Ovary (tissue), 3 donors: ENCODE measurements around the gene SEC61A2.

Experiments
- CTCF ChIP-seq, 3 donors: fragments of 450-650 bp in 2 of 3; fragments of 200-600 bp in 1 of 3; IDR thresholded peaks; one replicate each; pipeline versions ENCODE4 v1.5.1 to v1.8.0; 2016 to 2022; ENCODE audit warnings: antibody characterized with exemption in 3 of 3, mild to moderate bottlenecking in 1 of 3
- EP300 ChIP-seq: sonication (generic); formaldehyde crosslinking; IDR thresholded peaks from one replicate; pipeline ENCODE4 v1.6.1; 2017; ENCODE audit warnings: antibody characterized with exemption
- POLR2A ChIP-seq: fragments of 450-650 bp; IDR thresholded peaks from one replicate; pipeline ENCODE4 v1.6.1; 2017; ENCODE audit warnings: antibody characterized with exemption, mild to moderate bottlenecking, moderate library complexity
- donor health status: DM: no; HTN: no; CAD: no.

- TF ChIP-seq CTCF (IDR thresholded peaks at IDR 0.05) (no peak), POLR2A (no peak), EP300 (no peak)
Observed at GRCh38 chr10:12107781-12108180, 21.7 kb upstream of the SEC61A2 start.
